GM23338 (cell line): ENCODE results near the gene RGL3. TPM values are rescaled to one million over a fixed set of nuclear protein-coding genes. Genes with fewer than 3 reads are reported as not detected.
A peak's percentile ranks its signal among the peaks of the same experiment; 100 is the strongest.

Experiments used
- ATAC-seq: fragments of 200-7000 bp; cut with Tn5 transposase; 3 replicates; pipeline ENCODE4 v1.9.1; 2020
- DNase-seq: peaks from one replicate; pipeline ENCODE4 v3.0.0-alpha.2; 2015; ENCODE audit warnings: low spot score
- H2AFZ ChIP-seq: fragments of 200-600 bp; sonication (generic); 2 replicates; pipeline ENCODE4 v1.8.0; 2016; ENCODE audit warnings: antibody characterized with exemption, mild to moderate bottlenecking, moderate library complexity
- H3F3A ChIP-seq: fragments of 200-600 bp; sonication (generic); replicated peaks from 2 replicates; pipeline ENCODE4 v1.8.0; 2017; ENCODE audit warnings: antibody characterized with exemption, mixed run types, low read depth
- H3K27ac ChIP-seq: fragments of 200-600 bp; sonication (generic); 2 replicates; pipeline ENCODE4 v1.6.1; 2016; ENCODE audit warnings: low read depth
- H3K27me3 ChIP-seq: fragments of 200-600 bp; sonication (generic); 2 replicates; pipeline ENCODE4 v1.8.0; 2016; ENCODE audit warnings: mild to moderate bottlenecking, mixed run types, moderate library complexity; ENCODE audit not compliant: insufficient read depth
- H3K36me3 ChIP-seq: fragments of 200-600 bp; sonication (generic); 2 replicates; pipeline ENCODE4 v1.8.0; 2016; ENCODE audit warnings: mild to moderate bottlenecking; ENCODE audit not compliant: insufficient read depth
- H3K4me1 ChIP-seq: fragments of 200-600 bp; sonication (generic); 2 replicates; pipeline ENCODE4 v1.8.0; 2016; ENCODE audit warnings: mild to moderate bottlenecking, moderate library complexity; ENCODE audit not compliant: insufficient read depth
- H3K4me2 ChIP-seq: fragments of 200-600 bp; sonication (generic); 2 replicates; pipeline ENCODE4 v1.7.1; 2017; ENCODE audit warnings: mixed run types
- H3K4me3 ChIP-seq: fragments of 200-600 bp; sonication (generic); 2 replicates; pipeline ENCODE4 v1.6.1; 2016; ENCODE audit warnings: mixed run types
- H3K79me2 ChIP-seq: fragments of 200-600 bp; sonication (generic); replicated peaks from 2 replicates; pipeline ENCODE4 v1.8.0; 2017; ENCODE audit warnings: mild to moderate bottlenecking; ENCODE audit not compliant: insufficient read depth
- H3K9me2 ChIP-seq: fragments of 200-600 bp; sonication (generic); 2 replicates; pipeline ENCODE4 v1.8.0; 2017; ENCODE audit not compliant: insufficient read depth
- H4K20me1 ChIP-seq: fragments of 200-600 bp; sonication (generic); replicated peaks from 2 replicates; pipeline ENCODE4 v1.8.0; 2017; ENCODE audit warnings: mild to moderate bottlenecking; ENCODE audit not compliant: insufficient read depth
- H3K27ac Mint-ChIP-seq: 2 replicates; pipeline ENCODE4 v1.8.0; 2020; ENCODE audit warnings: inconsistent platforms, mild to moderate bottlenecking, moderate library complexity, mixed read lengths
- H3K27me3 Mint-ChIP-seq: 3 replicates; pipeline ENCODE4 v1.8.0; 2022; ENCODE audit warnings: low read depth, mild to moderate bottlenecking, moderate library complexity, mixed read lengths, inconsistent platforms; ENCODE audit not compliant: insufficient read depth, poor library complexity
- H3K36me3 Mint-ChIP-seq: 3 replicates; pipeline ENCODE4 v1.8.0; 2021; ENCODE audit warnings: low read depth, mild to moderate bottlenecking, inconsistent platforms, moderate library complexity, mixed read lengths
- H3K4me1 Mint-ChIP-seq: 3 replicates; pipeline ENCODE4 v1.8.0; 2020; ENCODE audit warnings: mild to moderate bottlenecking, inconsistent platforms, mixed read lengths
- H3K4me3 Mint-ChIP-seq: 3 replicates; pipeline ENCODE4 v1.8.0; 2021; ENCODE audit warnings: moderate library complexity, mild to moderate bottlenecking, inconsistent platforms, mixed read lengths
- H3K9me3 Mint-ChIP-seq: 3 replicates; pipeline ENCODE4 v1.8.0; 2020; ENCODE audit warnings: moderate library complexity, mild to moderate bottlenecking, inconsistent platforms, mixed read lengths
- CREB1 ChIP-seq: fragments of 250-450 bp; sonication (Bioruptor Pico); IDR thresholded peaks from 2 replicates; pipeline ENCODE4 v1.5.0; 2020; ENCODE audit warnings: low read depth, mild to moderate bottlenecking, moderate library complexity
- EZH2phosphoT487 ChIP-seq: fragments of 200-600 bp; sonication (generic); IDR thresholded peaks from one replicate; pipeline ENCODE4 v1.8.1; 2018; ENCODE audit warnings: antibody characterized with exemption; ENCODE audit not compliant: unreplicated experiment
- polyA plus RNA-seq: library from polyadenylated mRNA; unstranded; fragments of >200 nt; fragmentation: Nextera tagmentation; extraction: Ambion mirVana; gene quantifications from 2 replicates; pipeline ENCODE4 v1.2.1, GENCODE V29; 2016
- total RNA-seq: library from RNA; depleted of rRNA; stranded (reverse); fragments of >200 nt; shearing (Covaris generic); gene quantifications from 2 replicates; pipeline ENCODE4 v1.2.3, GENCODE V29; 2014
- TF ChIP-seq, protein P1 (sequence below): fragments of 250-450 bp; sonication (Bioruptor Pico); IDR thresholded peaks from 2 replicates; pipeline ENCODE4 v1.5.0; 2020; ENCODE audit warnings: mild to moderate bottlenecking, moderate library complexity

Gene RGL3
- total and polyA plus RNA-seq, 2 experiments from 2014 or later = 48.8 to 49.4 TPM

DNA sequence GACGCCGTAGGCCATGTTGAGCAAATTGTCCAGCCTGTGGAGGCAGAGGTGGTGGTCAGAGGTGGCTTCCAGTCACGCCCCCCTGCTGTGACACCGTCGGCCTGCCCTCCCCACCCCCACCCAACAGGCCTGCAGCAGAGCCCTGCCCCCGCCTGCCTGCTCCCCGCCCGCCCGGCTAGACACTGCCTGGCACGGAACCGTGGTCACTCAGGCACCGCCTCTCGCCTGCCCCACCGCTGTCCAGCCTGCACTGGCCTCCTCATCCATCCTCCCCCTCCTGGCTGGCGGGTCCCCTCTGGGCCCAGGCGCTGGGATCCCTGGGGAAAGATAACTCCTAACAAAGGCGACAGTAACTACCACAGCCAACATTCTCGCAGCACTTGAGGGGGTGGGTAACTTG is 38.0 kb upstream of the RGL3 start:
- H2AFZ ChIP-seq = no peak overlapping the region
- no peak overlapping the region for H3K4me2 ChIP-seq
- TF ChIP-seq, protein P1, sequence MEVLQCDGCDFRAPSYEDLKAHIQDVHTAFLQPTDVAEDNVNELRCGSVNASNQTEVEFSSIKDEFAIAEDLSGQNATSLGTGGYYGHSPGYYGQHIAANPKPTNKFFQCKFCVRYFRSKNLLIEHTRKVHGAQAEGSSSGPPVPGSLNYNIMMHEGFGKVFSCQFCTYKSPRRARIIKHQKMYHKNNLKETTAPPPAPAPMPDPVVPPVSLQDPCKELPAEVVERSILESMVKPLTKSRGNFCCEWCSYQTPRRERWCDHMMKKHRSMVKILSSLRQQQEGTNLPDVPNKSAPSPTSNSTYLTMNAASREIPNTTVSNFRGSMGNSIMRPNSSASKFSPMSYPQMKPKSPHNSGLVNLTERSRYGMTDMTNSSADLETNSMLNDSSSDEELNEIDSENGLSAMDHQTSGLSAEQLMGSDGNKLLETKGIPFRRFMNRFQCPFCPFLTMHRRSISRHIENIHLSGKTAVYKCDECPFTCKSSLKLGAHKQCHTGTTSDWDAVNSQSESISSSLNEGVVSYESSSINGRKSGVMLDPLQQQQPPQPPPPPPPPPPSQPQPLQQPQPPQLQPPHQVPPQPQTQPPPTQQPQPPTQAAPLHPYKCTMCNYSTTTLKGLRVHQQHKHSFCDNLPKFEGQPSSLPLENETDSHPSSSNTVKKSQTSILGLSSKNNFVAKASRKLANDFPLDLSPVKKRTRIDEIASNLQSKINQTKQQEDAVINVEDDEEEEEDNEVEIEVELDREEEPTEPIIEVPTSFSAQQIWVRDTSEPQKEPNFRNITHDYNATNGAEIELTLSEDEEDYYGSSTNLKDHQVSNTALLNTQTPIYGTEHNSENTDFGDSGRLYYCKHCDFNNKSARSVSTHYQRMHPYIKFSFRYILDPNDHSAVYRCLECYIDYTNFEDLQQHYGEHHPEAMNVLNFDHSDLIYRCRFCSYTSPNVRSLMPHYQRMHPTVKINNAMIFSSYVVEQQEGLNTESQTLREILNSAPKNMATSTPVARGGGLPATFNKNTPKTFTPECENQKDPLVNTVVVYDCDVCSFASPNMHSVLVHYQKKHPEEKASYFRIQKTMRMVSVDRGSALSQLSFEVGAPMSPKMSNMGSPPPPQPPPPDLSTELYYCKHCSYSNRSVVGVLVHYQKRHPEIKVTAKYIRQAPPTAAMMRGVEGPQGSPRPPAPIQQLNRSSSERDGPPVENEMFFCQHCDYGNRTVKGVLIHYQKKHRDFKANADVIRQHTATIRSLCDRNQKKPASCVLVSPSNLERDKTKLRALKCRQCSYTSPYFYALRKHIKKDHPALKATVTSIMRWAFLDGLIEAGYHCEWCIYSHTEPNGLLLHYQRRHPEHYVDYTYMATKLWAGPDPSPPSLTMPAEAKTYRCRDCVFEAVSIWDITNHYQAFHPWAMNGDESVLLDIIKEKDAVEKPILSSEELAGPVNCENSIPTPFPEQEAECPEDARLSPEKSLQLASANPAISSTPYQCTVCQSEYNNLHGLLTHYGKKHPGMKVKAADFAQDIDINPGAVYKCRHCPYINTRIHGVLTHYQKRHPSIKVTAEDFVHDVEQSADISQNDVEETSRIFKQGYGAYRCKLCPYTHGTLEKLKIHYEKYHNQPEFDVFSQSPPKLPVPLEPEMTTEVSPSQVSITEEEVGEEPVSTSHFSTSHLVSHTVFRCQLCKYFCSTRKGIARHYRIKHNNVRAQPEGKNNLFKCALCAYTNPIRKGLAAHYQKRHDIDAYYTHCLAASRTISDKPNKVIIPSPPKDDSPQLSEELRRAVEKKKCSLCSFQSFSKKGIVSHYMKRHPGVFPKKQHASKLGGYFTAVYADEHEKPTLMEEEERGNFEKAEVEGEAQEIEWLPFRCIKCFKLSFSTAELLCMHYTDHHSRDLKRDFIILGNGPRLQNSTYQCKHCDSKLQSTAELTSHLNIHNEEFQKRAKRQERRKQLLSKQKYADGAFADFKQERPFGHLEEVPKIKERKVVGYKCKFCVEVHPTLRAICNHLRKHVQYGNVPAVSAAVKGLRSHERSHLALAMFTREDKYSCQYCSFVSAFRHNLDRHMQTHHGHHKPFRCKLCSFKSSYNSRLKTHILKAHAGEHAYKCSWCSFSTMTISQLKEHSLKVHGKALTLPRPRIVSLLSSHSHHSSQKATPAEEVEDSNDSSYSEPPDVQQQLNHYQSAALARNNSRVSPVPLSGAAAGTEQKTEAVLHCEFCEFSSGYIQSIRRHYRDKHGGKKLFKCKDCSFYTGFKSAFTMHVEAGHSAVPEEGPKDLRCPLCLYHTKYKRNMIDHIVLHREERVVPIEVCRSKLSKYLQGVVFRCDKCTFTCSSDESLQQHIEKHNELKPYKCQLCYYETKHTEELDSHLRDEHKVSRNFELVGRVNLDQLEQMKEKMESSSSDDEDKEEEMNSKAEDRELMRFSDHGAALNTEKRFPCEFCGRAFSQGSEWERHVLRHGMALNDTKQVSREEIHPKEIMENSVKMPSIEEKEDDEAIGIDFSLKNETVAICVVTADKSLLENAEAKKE (CRISPR knock-in tag) = no peak

DNA sequence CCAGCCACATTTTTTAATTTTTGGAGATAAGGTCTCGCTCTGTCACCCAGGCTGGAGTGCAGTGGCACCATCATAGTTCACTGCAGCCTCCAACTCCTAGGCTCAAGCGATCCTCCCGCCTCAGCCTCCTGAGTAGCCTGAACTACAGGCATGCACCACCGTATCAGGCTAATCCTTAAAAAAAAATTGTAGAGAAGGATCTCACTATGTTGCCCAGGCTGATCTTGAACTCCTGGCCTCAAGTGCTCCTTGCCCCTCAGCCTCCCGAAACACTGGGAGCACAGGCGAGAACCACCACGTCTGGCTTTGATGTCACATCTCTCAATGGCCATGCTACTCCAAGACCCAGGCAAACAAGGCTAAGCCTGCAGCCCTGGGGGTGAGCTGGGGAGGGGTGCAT is 37.5 kb upstream of the RGL3 start:
- H4K20me1 ChIP-seq = no peaks in the 10 kb centered on the region
- DNase-seq = no peak
- H3K4me1 ChIP-seq = peaks cover 23% of the 10 kb centered on the region
- no peaks in the 10 kb centered on the region; the same call in 2 of the 3 replicates for H3K36me3 Mint-ChIP-seq
- no peak overlapping the region for H3K4me2 ChIP-seq
- H3K27me3 Mint-ChIP-seq = peaks cover 10% of the 10 kb centered on the region
- no peaks in the 10 kb centered on the region for H3K36me3 ChIP-seq
- no peak overlapping the region for H3K4me3 Mint-ChIP-seq
- H3K79me2 ChIP-seq = no peaks in the 10 kb centered on the region
- no peak overlapping the region for H2AFZ ChIP-seq
- TF ChIP-seq CREB1 (CRISPR knock-in tag) (no peak), EZH2phosphoT487 (no peak)
- TF ChIP-seq, protein P1 (CRISPR knock-in tag) = no peak
- no peaks in the 10 kb centered on the region for H3K9me2 ChIP-seq
- H3K27me3 ChIP-seq = no peaks in the 10 kb centered on the region
- H3K27ac ChIP-seq = no peak overlapping the region
- ATAC-seq = no peak
- H3F3A ChIP-seq = 0 out of 2 replicates have a peak, but pooled peaks cover 7% of the 10 kb centered on the region
- H3K9me3 Mint-ChIP-seq = no peaks in the 10 kb centered on the region; the same call in 2 of the 3 replicates
- H3K27ac Mint-ChIP-seq = no peak overlapping the region
- no peak overlapping the region for H3K4me3 ChIP-seq
- peaks cover 19% of the 10 kb centered on the region for H3K4me1 Mint-ChIP-seq

More for the DNA sequence above, 38.0 kb upstream of the RGL3 start:
- Mint-ChIP-seq H3K4me3 (no peak overlapping the region), H3K36me3 (no peaks in the 10 kb centered on the region; the same call in 2 of the 3 replicates), H3K27ac (no peak overlapping the region), H3K4me1 (peaks cover 15% of the 10 kb centered on the region), H3K27me3 (peaks cover 10% of the 10 kb centered on the region), H3K9me3 (no peaks in the 10 kb centered on the region; the same call in 2 of the 3 replicates)
- H3K79me2 ChIP-seq = no peaks in the 10 kb centered on the region
- no peaks in the 10 kb centered on the region for H4K20me1 ChIP-seq
- no peak overlapping the region for H3K4me3 ChIP-seq
- H3K4me1 ChIP-seq = peaks cover 18% of the 10 kb centered on the region
- 0 out of 2 replicates have a peak, but pooled peaks cover 7% of the 10 kb centered on the region for H3F3A ChIP-seq
- H3K27ac ChIP-seq = no peak overlapping the region
- no peaks in the 10 kb centered on the region for H3K9me2 ChIP-seq
- H3K27me3 ChIP-seq = no peaks in the 10 kb centered on the region
- DNase-seq = no peak
- no peaks in the 10 kb centered on the region for H3K36me3 ChIP-seq
- peak; percentile 14 for ATAC-seq
